T-helper 1 cell treated with Interleukin-12 subunit alpha and Interleukin-12 subunit beta and Interleukin-4 antibody, amounts not matched to agents 30 ng/mL and 1 ng/mL, for 36 hours (primary cell): ENCODE measurements around the gene RAB20. TPM values are rescaled to one million over a fixed set of nuclear protein-coding genes. Genes with fewer than 3 reads are reported as not detected.
"Not testable (repeated sequence)": the region's sequence is repeated elsewhere in the genome, so short reads cannot be mapped to it uniquely, and the experiment has no call there.

Source experiments
- intact Hi-C: fragments of 100-400 bp; cut with micrococcal nuclease; formaldehyde crosslinking; loops from one replicate; pipeline ENCODE4 v1.15.1; 2024
- total RNA-seq: library from RNA; stranded (reverse); gene quantifications from 2 replicates; pipeline ENCODE4 v1.2.3, GENCODE V29; 2022

Gene RAB20
- total RNA-seq, 1 donor from 2014 or later = 2.0 TPM

GRCh38 chr13:110511509-110512181 is 49.9 kb downstream of the RAB20 start:
- intact Hi-C loops = no loop called here

GRCh38 chr13:110509971-110510786 is 51.3 kb downstream of the RAB20 start:
- intact Hi-C loops = no loop called here

- intact Hi-C loops = no loop called here
Observed at GRCh38 chr13:110509478-110509926, 52.0 kb downstream of the RAB20 start.

- intact Hi-C loops = no loop called here
Observed at GRCh38 chr13:110507678-110508381, 53.7 kb downstream of the RAB20 start.

GRCh38 chr13:110506859-110507566 is 54.5 kb downstream of the RAB20 start:
- intact Hi-C loops = no loop called here

GRCh38 chr13:110506396-110506795 is 55.1 kb downstream of the RAB20 start:
- intact Hi-C loops = no loop called here

- intact Hi-C loops = no loop called here
Observed at GRCh38 chr13:110505594-110505993, 55.9 kb downstream of the RAB20 start.

GRCh38 chr13:110503979-110504499 is 57.5 kb downstream of the RAB20 start:
- intact Hi-C loops = no loop called here

- intact Hi-C loops = no loop called here
Observed at GRCh38 chr13:110503037-110503901, 58.3 kb downstream of the RAB20 start.

- intact Hi-C loops = no loop called here
Observed at GRCh38 chr13:110501188-110501587, 60.3 kb downstream of the RAB20 start.

GRCh38 chr13:110500341-110500740 is 61.2 kb downstream of the RAB20 start:
- intact Hi-C loops = no loop called here

GRCh38 chr13:110499621-110500281 is 61.8 kb downstream of the RAB20 start:
- intact Hi-C loops = no loop called here

- intact Hi-C loops = no loop called here
Observed at GRCh38 chr13:110498765-110499164, 62.8 kb downstream of the RAB20 start.

GRCh38 chr13:110498327-110498726 is 63.2 kb downstream of the RAB20 start:
- intact Hi-C loops = no loop called here

GRCh38 chr13:110497896-110498295 is 63.6 kb downstream of the RAB20 start:
- intact Hi-C loops = not testable (repeated sequence)

GRCh38 chr13:110497003-110497402 is 64.5 kb downstream of the RAB20 start:
- intact Hi-C loops = no loop called here

- intact Hi-C loops = no loop called here
Observed at GRCh38 chr13:110496281-110496680, 65.2 kb downstream of the RAB20 start.

GRCh38 chr13:110495881-110496280 is 65.6 kb downstream of the RAB20 start:
- intact Hi-C loops = no loop called here

- intact Hi-C loops = no loop called here
Observed at GRCh38 chr13:110495376-110495775, 66.1 kb downstream of the RAB20 start.

- intact Hi-C loops = no loop called here
Observed at GRCh38 chr13:110493613-110494012, 67.9 kb downstream of the RAB20 start.
